Stimulated activated CD8-positive, alpha-beta memory T cell treated with anti-CD3 and anti-CD28 coated beads, Interleukin-4, amount 100 ng/mL, for 4 hours (primary cell): ENCODE measurements around the gene MLLT6.

Source experiments
- DNase-seq, 2 donors: peaks; one replicate each; pipeline ENCODE4 v3.0.0-alpha.2; 2020; ENCODE audit warnings: low read depth in 2 of 2, low spot score in 1 of 2

MLLT6 gene

DNA sequence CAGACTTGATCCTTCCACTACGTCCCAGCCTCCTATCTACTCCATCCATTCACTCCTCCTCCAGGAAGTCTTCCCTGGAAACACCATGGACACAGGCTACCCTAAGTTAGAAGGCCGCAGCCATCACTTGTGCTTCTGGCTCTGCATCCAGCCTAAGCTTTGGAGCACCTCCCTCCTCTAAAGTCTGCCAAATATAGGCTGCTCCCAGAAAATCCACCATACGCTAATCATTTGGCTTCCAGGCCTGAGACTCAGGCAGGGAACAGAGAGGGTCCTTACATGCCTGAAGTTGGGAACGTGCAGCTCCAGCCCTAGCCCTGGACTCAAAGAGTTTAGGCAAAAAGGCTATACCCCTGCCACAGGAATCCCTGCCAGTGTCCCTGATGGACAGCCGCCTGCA lies 36.4 kb downstream of the MLLT6 start:
- no peak for DNase-seq

GRCh38 chr17:38741921-38742410 lies 36.9 kb downstream of the MLLT6 start:
- DNase-seq = no peak

GRCh38 chr17:38742411-38743308 lies 37.6 kb downstream of the MLLT6 start:
- no peak for DNase-seq

DNA sequence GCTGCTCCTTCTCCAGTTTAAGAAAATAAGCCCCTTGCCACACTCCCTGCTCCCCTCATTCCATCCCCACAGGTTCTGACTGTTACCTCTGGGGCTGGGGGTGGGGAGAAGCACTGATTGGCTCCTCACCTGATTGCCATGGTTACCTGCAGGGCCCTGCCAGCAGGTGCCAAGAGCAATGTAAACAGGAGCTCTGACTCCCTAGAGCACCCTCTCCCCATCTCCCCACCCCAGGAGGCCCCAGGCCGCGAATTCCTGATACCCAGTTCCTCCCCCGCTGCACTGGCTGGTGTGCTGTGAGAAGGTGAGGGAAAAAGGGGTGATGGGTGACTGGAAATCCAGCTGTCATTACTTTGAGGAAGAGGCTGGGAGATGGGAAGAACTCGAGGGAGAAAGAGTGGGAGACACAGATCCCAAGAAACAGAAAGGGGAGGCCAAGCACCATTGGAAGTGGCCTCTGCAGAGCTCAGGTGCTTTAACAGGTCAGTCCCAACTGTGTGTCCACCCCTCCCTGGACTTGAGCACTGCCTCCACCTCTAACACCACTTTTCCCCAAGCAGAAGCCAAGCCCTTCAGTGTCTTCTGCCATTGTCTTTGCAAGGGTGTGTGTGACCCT lies 38.6 kb downstream of the MLLT6 start:
- no peak for DNase-seq

DNA sequence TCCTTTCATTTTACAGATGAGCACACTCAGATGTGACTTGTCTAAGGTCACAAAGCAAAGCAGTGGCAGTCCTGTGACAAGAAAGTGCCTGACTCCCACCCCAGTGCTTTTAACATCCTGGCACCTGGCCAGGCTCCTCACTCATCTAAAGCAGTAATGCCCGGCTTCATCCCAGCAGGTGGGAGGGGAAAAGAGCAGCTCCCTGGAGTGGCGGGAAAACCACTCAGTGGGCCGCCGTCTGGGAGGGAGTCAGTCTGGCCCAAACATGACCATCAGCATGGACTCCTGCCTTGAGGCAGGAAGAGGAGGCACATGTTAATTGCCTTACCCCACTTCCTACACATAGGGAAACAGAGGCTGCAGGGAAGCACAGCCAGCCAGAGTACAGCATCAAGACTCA lies 40.5 kb downstream of the MLLT6 start:
- no peak for DNase-seq

- DNase-seq = no peak
Observed at GRCh38 chr17:38746004-38746848, 41.2 kb downstream of the MLLT6 start.

DNA sequence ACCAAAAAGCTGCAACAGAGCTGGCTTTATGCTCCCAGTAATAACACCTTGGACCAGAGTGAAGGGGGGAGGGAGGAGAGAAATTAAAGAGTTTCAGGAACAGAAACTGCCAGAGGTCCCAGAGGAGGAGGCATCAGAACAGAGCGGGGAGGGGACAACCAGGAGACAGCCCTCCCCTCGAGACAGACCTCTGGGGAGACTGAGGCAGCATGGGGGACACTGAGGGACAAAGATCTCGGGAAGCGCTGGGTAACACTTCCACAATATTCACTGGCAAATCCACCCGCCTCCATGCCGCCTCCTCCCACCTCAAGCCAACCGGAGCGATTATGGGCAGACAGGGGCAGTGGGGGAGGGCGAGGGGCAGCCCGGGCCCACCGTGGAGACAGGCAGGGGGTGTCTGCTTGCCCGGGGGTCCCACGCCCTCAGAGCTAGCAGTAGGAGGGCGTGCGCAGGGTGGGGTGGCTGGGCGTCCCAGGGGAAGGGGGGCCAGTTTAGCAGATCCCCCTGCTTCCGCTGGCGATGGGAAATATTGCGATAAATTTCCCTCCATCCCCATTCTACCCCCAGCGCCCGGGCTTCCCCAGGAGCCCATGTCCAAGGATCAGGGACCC lies 41.9 kb downstream of the MLLT6 start:
- DNase-seq = no peak

- DNase-seq = no peak
Observed at GRCh38 chr17:38747463-38748148, 42.5 kb downstream of the MLLT6 start.

- no peak for DNase-seq
Observed at GRCh38 chr17:38748149-38748891, 43.2 kb downstream of the MLLT6 start, which contains the start of gene PCGF2. PCGF2 (minus strand) TSS chr17:38748336; CDS start chr17:38740402, 7,934 bp downstream.

DNA sequence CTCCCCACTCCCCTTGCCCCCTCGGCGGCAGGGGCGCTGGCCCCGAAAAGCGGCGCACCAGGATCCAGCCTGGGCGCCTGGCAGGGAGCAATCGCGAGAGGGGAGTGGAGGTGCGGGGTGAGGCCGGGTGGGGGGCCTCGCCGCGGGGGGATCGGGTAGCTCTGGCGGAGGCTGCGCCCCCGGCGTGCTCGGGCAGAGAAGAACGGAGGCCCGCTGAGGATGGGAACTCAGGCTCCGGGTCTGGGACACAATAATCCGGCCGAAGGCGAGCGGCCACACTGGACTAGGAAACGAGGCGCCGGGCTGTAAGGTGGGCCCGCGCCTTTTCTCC lies 43.8 kb downstream of the MLLT6 start:
- no peak for DNase-seq

- no peak for DNase-seq
Observed at GRCh38 chr17:38749223-38750043, 44.4 kb downstream of the MLLT6 start.

GRCh38 chr17:38750044-38750311 lies 44.9 kb downstream of the MLLT6 start:
- DNase-seq = no peak

DNA sequence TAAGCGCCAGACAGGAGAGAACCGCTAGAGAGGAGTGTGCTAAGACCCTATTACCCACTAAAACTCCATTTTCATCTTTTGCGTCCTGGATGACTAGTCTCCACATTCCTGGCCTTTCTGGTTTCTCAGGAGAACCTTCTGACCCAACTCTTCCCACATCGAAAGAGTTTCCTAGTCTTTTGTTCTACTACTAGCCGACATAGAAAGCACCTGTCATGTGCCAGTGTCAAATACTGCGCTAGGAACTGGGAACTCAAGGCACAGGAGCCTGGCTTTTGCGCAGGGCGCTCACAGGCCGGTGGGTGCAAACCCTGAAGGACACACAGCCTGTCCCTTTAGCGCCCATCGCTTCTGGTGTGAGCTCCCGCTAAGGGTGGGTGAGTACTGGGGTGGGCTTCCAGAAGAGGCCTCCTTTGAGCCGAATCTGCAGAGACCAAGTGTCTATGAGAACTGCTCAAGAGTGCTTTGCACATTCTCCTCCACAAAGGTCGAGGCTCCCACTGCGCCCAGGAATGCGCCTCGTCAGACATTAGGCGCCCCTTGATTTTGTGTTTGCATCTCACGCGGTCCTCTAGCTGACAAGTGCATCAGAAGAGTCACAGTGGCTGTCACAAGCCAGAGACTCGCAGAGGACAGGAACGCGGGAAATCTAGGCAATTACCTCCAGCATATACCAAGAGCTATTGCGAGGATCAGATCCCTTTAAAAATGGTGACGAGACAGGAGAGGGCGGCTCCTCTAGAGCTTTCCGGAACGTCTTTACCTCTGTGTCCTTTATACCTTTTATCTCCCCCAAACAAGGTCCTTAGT lies 45.4 kb downstream of the MLLT6 start:
- DNase-seq = no peak

DNA sequence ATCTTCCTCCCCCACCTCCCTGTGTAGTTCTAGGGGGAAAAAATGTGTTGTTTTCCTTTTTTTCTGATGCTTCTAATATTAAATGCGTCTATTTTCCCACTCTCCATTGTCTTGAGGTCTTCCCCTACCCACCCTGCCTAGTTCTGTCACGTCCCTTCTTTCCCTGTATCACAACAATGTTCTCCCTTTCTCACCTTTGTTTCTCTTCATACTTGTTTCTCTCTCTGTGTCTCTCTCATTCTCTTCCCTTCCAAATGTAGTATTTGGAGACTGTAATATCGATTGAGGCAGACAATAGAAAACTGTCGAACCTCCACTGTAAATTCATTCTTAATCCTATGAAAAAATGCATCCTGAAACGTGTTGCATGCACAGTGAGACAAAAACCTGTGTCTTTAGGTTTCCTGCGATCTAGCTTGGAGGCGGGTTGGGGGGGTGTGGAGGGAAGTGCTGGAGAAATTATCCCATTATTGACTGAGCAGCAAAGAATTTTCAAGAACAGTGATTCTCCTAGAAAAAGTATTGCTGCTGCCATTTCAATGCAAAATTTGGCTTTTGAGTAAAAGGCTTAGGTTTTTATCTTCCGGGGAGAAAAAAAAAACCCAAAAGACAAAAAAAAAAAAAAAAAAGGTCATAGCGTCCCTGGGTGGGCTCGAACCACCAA lies 46.2 kb downstream of the MLLT6 start:
- no peak for DNase-seq

DNA sequence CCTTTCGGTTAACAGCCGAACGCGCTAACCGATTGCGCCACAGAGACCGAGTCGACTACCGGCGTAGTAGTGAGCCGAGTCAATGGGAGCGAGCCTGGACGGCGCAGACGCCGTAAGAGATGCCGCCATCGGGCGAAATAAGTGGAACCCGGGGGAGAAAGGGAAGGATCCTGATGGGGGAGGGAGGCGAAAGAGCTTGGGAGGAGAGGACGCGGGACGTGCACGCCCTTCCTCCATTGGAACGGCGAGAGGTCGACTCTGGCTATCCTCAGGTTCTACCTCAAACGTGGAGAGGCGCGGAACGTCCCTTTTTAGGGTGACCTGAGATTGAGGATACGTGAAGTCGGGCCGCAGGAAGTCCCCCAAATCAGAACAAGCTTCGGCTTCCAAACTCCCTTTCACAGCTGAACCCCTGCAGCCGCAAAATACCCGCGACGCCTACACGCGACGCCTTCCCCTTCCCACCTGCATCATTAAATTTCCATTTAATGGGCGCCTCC lies 46.8 kb downstream of the MLLT6 start:
- peak; percentile 40 to 70 for DNase-seq

DNA sequence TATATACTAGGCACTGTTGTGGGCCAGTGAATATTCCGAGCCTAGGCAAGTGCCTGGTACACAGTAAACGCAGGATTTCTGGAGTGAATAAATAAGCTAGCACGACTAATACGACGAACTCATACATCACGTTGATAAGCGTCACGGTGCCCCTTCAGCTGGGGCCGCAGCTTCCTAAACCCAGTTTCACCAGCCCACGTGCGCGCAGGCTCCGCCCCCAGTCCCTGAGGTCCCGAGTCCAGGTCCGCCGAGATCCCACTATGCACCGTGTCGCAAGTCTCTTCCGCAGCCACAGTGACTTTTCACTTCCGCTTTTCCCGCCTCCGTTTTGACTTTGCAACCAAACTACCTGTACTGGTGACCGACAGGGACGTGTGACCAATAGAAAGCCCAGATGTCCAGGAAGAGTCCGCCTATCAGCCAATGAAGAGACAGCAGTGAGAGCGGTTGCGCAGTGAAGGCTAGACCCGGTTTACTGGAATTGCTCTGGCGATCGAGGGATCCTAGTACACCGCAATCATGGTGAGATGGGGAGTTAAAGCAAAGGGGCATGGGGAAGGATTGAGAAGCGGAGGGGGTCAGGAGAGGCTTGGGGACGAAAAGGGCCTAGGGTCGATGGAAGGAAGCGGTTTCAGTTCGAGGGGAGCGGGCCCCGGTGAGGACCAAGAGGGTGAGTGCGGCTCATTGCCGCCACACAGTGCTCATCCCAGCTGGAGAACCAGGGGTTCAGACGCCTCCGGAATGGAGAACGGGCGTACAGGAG lies 47.4 kb downstream of the MLLT6 start, which contains the start of gene PSMB3:
Gene PSMB3 (plus strand): TSS at position 434 of the 763 bp plus-strand sequence. CDS start 86 bp downstream, at position 520.
- peak; percentile 90 to 95 for DNase-seq

- DNase-seq = no peak
Observed at GRCh38 chr17:38753071-38753506, 48.0 kb downstream of the MLLT6 start.
